GM12864 (cell line): ENCODE measurements around the gene CEP63.

Source experiments
- DNase-seq: peaks from one replicate; pipeline ENCODE4 v3.0.0-alpha.2; 2011; ENCODE audit warnings: low read depth
- H3K4me3 ChIP-seq: 2 replicates; pipeline ENCODE4 v1.5.1; 2011; ENCODE audit warnings: mild to moderate bottlenecking, low read depth, low read length, control low read depth
- CTCF ChIP-seq: IDR thresholded peaks from 2 replicates; pipeline ENCODE4 v1.5.1; 2011; ENCODE audit warnings: low read depth, mild to moderate bottlenecking, moderate library complexity, low read length, control low read depth, inconsistent platforms; ENCODE audit errors: missing control alignments

The CEP63 gene

GRCh38 chr3:134623615-134624245, 137.9 kb downstream of the CEP63 start:
- H3K4me3 ChIP-seq, result no peak overlapping the region
- no peak for DNase-seq
- no peak for TF ChIP-seq CTCF
